ENCODE data around the gene APBA1.
A peak's percentile ranks its signal among the peaks of the same experiment; 100 is the strongest.
"Not testable (repeated sequence)": the region's sequence is repeated elsewhere in the genome, so short reads cannot be mapped to it uniquely, and the experiment has no call there.

APBA1 gene

GRCh38 chr9:69446496-69446895 lies 225.7 kb downstream of the APBA1 start:
- no peak for DNase-seq (ENCODE audit: low read depth in 2 of 2, low spot score in 1 of 2)

DNA sequence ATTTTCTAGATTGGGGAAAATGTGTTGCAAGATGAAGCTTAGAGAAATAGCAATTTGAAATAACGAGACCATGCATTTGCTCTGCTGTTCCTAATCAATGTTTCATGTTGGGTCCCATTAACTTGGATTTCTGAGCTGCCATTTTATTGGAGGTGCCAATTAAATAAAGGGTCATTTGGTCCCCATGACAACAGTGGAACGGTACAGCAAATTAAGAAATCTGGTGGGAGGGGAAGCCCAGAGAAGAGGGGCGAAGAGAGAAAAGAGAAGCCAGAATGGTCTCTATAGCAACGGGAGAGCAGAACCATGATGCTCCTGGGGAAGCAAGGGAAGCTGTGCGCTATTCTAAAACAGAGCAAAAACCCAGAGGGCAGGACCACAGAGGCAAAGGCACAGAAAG lies 226.9 kb downstream of the APBA1 start:
- DNase-seq (ENCODE audit: low read depth in 2 of 2, low spot score in 1 of 2), result no peak

DNA sequence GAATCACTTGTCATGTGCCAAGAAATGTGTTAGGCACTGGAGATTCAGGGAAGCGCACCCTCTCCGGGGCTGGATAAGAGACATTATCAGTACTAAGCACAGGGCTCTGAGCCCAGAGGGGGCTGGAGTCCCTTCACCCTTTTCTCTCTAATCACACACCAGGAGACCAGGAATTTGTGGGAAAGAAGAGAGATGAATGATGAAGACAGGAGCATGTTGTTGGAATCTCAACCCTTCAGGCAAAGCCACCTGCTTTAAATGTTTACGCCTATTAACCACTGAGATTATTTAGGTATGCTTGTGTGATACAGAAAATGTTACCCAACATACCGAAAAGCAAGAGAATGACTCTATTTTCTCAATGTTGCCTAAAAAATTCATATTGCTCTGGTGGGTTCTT lies 227.4 kb downstream of the APBA1 start:
- DNase-seq (ENCODE audit: low read depth in 2 of 2, low spot score in 1 of 2), result no peak

- no peak for DNase-seq (ENCODE audit: low read depth in 2 of 2, low spot score in 1 of 2)
Observed at GRCh38 chr9:69444021-69444420, 228.2 kb downstream of the APBA1 start.

DNA sequence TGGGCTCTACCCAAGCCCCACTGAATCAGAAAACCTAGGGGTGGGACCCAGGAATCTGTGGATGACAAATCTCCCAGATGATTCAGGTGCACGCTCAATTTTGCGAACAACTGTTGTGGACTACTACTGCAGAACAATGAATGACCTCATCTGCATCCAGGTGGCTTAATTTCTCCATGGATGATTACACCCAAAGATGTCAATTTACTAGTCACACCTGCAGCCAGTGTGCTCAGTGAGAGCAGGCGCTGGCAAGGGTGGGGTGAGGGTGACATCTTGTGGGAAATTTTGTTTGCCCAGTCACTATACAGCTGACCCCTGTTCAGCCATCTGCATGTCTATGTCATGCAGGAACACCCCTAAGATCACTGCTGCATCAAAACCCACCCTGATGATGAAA lies 229.0 kb downstream of the APBA1 start:
- DNase-seq (ENCODE audit: low read depth in 2 of 2, low spot score in 1 of 2), result no peak

DNA sequence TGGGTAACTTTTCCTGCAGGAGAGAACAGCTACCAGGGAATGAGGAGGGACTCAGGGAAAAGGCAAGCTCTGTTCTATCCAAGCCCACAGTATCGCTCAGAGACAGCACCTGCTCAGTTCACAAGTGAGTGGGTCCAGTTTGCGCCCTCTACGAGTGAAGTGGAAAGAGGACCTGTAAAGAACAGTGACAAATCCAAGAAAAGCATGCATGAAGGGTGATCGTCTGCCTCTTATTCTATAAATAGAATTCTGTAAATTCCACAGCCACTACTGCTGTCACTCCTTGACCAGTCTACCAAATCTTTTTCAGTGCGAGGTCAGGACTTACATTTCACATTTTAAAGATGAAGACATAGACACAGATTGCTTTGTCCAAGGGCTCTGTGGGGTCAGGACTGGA lies 229.7 kb downstream of the APBA1 start:
- DNase-seq (ENCODE audit: low read depth in 2 of 2, low spot score in 1 of 2), result no peak

DNA sequence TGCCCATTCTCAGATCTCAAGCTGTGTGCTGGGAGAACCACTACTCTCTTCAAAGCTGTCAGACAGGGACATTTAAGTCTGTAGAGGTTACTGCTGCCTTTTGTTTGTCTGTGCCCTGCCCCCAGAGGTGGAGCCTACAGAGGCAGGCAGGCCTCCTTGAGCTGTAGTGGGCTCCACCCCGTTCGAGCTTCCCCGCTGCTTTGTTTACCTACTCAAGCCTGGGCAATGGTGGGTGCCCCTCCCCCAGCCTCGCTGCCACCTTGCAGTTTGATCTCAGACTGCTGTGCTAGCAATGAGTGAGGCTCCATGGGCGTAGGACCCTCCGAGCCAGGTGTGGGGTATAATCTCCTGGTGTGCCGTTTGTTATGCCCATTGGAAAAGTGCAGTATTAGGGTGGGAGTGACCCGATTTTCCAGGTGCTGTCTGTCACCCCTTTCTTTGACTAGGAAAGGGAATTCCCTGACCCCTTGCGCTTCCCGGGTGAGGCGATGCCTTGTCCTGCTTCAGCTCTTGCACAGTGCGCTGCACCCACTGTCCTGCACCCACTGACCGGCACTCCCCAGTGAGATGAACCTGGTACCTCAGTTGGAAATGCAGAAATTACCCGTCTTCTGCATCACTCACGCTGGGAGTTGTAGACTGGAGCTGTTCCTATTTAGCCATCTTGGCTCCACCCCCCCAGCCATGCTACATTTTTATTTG lies 231.8 kb downstream of the APBA1 start:
- DNase-seq (ENCODE audit: low read depth in 2 of 2, low spot score in 1 of 2), result not testable (repeated sequence)

DNA sequence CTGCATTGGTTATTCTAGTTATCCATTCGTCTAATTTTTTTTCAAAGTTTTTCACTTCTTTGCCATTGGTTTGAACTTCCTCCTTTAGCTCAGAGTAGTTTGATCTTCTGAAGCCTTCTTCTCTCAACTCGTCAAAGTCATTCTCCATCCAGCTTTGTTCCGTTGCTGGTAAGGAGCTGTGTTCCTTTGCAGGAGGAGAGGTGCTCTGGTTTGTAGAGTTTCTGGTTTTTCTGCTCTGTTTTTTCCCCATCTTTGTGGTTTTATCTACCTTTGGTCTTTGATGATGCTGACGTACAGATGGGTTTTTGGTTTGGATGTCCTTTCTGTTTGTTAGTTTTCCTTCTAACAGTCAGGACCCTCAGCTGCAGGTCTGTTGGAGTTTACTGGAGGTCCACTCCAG lies 232.5 kb downstream of the APBA1 start:
- not testable (repeated sequence) for DNase-seq (ENCODE audit: low read depth in 2 of 2, low spot score in 1 of 2)

- DNase-seq (ENCODE audit: low read depth in 2 of 2, low spot score in 1 of 2), result no peak
Observed at GRCh38 chr9:69433968-69434367, 238.2 kb downstream of the APBA1 start.

GRCh38 chr9:69433392-69433791 lies 238.8 kb downstream of the APBA1 start:
- no peak for DNase-seq (ENCODE audit: low read depth in 2 of 2, low spot score in 1 of 2)

DNA sequence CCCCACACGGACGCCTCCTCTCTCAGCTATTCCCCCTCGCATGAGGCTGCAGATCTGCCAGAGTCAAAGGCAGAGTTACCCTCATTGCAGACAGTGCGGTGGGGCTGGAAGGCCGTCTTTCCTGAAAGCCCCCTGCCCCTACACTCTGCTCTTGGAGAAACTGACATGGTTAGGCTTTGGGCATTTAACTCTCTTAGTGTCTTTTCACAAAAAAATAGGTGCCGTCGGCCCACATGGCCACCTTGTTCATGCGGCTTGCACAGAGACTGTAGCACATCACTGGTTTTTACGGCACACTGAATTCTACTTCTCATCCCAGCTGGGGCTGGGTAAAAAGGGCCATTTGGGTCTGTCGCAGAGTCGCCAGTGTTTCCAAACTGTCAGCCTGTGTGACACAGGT lies 239.5 kb downstream of the APBA1 start:
- no peak for DNase-seq (ENCODE audit: low read depth in 2 of 2, low spot score in 1 of 2)

GRCh38 chr9:69431777-69432176 lies 240.4 kb downstream of the APBA1 start:
- DNase-seq (ENCODE audit: low read depth in 2 of 2, low spot score in 1 of 2), result no peak

GRCh38 chr9:69431203-69431602 lies 241.0 kb downstream of the APBA1 start:
- no peak for DNase-seq (ENCODE audit: low read depth in 2 of 2, low spot score in 1 of 2)

DNA sequence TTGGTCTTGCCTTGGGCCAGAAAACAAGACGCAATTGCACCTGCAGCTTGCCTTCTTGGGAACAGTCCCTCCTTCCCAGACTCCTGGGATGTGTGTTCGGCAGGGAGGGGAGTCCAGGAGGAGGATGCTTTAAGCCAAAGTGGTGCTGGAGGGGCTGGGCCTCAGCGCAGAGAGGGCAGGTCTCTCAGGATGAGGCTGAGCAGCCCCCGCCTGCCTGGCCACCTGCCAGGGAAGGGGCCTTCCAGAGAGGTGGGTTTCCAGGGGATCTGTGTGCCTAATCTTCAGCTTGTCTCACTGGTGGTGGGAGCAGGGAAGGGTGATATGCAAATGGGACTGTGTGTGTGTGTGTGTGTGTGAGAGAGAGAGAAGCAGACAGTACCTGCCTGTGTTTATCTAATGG lies 242.0 kb downstream of the APBA1 start:
- DNase-seq (ENCODE audit: low read depth in 2 of 2, low spot score in 1 of 2), result no peak

DNA sequence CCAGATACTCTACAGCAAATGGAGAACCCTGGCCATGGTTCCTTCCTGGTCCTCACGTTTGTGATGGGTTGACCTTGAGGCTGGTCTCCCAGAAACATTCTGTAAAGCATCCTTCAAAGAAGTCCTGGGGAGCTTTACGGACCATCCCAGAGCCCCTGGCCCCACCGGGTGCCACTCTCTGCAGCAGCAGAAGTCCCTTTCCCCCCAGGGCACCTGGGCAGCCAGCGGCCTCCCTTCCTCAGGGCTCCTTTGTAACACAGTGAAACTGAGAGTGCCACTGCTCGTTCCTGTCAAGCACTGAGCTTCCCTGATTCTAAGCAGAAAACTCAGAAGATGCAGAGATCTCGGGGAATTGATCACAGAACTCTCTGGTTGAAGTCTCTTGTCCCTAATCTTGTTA lies 242.9 kb downstream of the APBA1 start:
- no peak for DNase-seq (ENCODE audit: low read depth in 2 of 2, low spot score in 1 of 2)

DNA sequence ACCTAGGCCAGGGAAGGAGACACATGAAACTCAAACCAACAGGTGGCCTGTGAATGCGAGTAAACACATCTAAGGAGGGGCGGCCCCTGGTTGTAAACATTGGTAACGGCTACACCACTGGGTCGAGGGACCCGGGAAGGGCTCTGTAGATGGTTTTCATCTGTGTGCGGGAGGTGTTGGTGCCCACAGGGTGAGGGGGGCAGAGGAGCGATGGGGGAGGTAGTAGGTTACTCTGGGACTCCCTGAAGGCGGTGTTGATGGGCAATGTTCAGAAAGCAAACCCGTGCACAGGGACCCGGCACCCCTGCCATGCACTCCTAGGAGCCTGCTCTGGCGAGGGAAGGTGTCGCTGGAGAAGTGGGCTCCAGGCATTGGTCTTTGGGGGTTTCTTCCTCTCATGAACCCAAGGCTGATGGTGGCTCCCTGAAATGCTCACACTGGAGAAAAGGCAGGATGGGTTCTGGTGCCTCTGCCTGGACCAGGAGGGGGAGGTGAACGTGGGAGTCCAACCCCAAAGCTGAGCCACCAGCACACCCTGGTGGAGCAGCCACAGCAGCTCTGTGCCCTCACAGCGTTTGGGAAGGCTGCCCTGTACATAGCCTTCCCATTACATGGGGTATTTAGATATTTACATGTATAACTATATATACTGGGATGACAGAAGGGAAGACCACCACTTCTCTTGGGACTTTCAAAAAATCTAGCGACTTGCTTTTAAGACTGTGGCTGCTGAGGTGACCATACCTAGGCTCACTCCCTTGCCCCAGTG lies 244.0 kb downstream of the APBA1 start:
- no peak for DNase-seq (ENCODE audit: low read depth in 2 of 2, low spot score in 1 of 2)

- DNase-seq (ENCODE audit: low read depth in 2 of 2, low spot score in 1 of 2), result no peak
Observed at GRCh38 chr9:69427286-69427685, 244.9 kb downstream of the APBA1 start.

GRCh38 chr9:69425136-69425801 lies 246.9 kb downstream of the APBA1 start:
- no peak for DNase-seq (ENCODE audit: low read depth in 2 of 2, low spot score in 1 of 2)

- peak in 1 of 2 donors; percentile 6 for DNase-seq (ENCODE audit: low read depth in 2 of 2, low spot score in 1 of 2)
Observed at GRCh38 chr9:69421908-69422801, 250.0 kb downstream of the APBA1 start.

DNA sequence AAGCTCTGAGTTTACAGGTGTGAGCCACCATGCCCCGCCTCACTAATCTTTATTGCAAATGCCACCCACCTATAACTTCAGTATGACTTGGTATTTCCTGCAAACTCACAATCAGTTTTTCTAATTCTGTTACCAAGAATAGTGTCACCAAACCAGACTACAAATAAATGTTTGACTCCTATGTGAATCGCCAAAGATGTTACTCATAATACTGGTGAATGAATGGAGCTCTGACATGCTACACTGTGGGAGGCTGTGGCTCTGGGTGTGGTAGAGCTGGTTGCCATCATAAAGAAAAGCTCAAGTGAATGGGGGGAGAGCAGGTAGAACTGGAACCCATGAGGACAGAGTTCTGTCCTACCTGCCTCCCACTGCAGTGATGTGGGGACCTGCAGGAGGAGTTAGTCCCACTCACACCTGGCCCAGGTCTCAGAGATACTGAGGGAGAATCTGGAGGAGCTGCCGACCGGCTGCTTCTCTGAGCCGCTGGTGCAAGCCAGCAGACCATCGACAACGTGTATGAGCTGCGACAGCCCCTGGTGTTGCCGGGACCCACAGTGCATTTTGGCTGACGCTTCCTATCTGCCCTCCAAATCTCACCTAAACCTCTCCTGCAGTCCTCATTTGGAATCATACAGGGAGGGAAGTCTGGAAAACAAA lies 251.4 kb downstream of the APBA1 start:
- no peak for DNase-seq (ENCODE audit: low read depth in 2 of 2, low spot score in 1 of 2)

DNA sequence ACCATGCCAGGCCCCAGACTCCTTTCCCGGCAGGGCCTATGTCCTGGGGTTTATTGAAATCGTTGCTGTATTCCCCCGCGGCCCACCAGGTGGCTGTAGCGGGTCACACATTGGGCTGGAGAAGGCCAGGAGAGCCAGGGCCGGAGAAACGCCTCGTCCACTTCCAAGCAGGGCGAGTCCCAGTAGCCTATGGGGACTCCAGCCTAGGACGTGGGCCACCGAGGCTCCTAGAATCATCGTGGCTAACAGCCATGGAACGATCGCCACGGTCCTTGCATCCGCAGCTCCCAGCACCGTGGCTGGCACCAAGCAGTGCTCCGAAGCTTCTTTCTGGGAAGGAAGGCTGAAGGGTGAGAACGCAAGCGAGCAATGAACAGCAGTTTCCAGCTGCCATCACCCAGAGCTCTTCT lies 259.4 kb downstream of the APBA1 start:
- no peak for DNase-seq (ENCODE audit: low read depth in 2 of 2, low spot score in 1 of 2)
